ENCODE results near the gene HOXD11. TPM values are rescaled to one million over a fixed set of nuclear protein-coding genes. Genes with fewer than 3 reads are reported as not detected.

Gene HOXD11
- total and polyA plus RNA-seq, 2 donors (not counting 3 experiments of a cell fraction or from before 2014, with no cell fraction given) = not detected

GRCh38 chr2:176132205-176133171, 25.4 kb downstream of the HOXD11 start:
- intact Hi-C loops (cut with micrococcal nuclease) (no loop called here), dilution Hi-C loops (cut with MboI; ENCODE audit: extremely low pct_ligation_motif_present, low sequenced_read_pairs) (loop anchor here (25.0 kb wide), 1 partner anchor 505 kb away; no protein-coding TSS in a partner anchor)
- ChIA-PET POLR2A (interaction anchor here (0.7 to 1.9 kb wide), 3 partner anchors 480 to 535 kb away, joined by 3 to 11 read pairs (median 3); no protein-coding TSS in a partner anchor), CTCF (interaction anchor here (1.0 to 10.1 kb wide), 16 partner anchors 7 to 1016 kb away, joined by 3 to 458 read pairs (median 5); partner anchors contain the start of gene HOXD9)
- H3K27me3 ChIP-seq (ENCODE audit: control insufficient read depth in 2 of 2, insufficient read depth in 2 of 2, low read length in 2 of 2) = no peaks in the 10 kb centered on the region
- no peaks in the 10 kb centered on the region for H3K9me1 ChIP-seq (replicated peaks; ENCODE audit: control insufficient read depth, extremely low read depth, insufficient read depth, low read length)
- peak overlapping the region; percentile 67 for H3K27ac ChIP-seq (ENCODE audit: insufficient read depth, low read depth, low read length)
- H3K4me1 ChIP-seq (ENCODE audit: control insufficient read depth, extremely low read depth, insufficient read depth, low read length) = peaks cover 48% of the 10 kb centered on the region
- peak overlapping the region; percentile 90 for H3K9ac ChIP-seq (replicated peaks; ENCODE audit: extremely low read depth, insufficient read depth, low read length)
- peak; percentile 70 for FAIRE-seq
- peak; percentile 86 for DNase-seq (ENCODE audit: low read depth, low spot score)
- H3K36me3 ChIP-seq (ENCODE audit: control insufficient read depth in 2 of 2, extremely low read depth in 1 of 2, insufficient read depth in 2 of 2, low read length in 2 of 2) = no peaks in the 10 kb centered on the region
- TF ChIP-seq POLR2AphosphoS5 (IDR thresholded peaks at IDR 0.05; ENCODE audit: insufficient read depth, low read depth, low read length) (peak; percentile 18), GATA2 (IDR thresholded peaks at IDR 0.05; ENCODE audit: insufficient read depth, insufficient read length, low read depth, low read length) (no peak)
- H3K4me3 ChIP-seq (replicated peaks in 1 of 3; ENCODE audit: insufficient read depth in 1 of 3, low read depth in 1 of 3, low read length in 3 of 3) = peak overlapping the region; percentile 39 to 93 (median 88)
- peak overlapping the region; percentile 30 for H2AFZ ChIP-seq (ENCODE audit: low read depth, low read length)
- no peaks in the 10 kb centered on the region for H3K9me3 ChIP-seq (replicated peaks; ENCODE audit: control insufficient read depth, insufficient read depth, low read length)
- H4K20me1 ChIP-seq (replicated peaks; ENCODE audit: control insufficient read depth, extremely low read depth, insufficient read depth, low read length) = no peaks in the 10 kb centered on the region
- peaks cover 30% of the 10 kb centered on the region for H3K79me2 ChIP-seq (ENCODE audit: control insufficient read depth, insufficient read depth, low read length)
- H3K4me2 ChIP-seq (ENCODE audit: insufficient read depth, low read length) = peak overlapping the region; percentile 99
- BruUV-seq (replicated peaks) = no TSS peak

GRCh38 chr2:176133389-176133788, 26.3 kb downstream of the HOXD11 start:
- no peak overlapping the region for H3K4me2 ChIP-seq (ENCODE audit: insufficient read depth, low read length)

More at GRCh38 chr2:176133389-176133788, 26.3 kb downstream of the HOXD11 start:
- no peak overlapping the region for H3K27ac ChIP-seq (ENCODE audit: insufficient read depth, low read depth, low read length)
- CTCF ChIA-PET = interaction anchor here (1.2 to 10.1 kb wide), 8 partner anchors 45 to 1015 kb away, joined by 3 to 458 read pairs (median 26); no protein-coding TSS in a partner anchor
- H3K9me1 ChIP-seq (replicated peaks; ENCODE audit: control insufficient read depth, extremely low read depth, insufficient read depth, low read length) = no peaks in the 10 kb centered on the region
- FAIRE-seq (no peak), DNase-seq (ENCODE audit: low read depth, low spot score) (peak; percentile 32)
- H3K4me1 ChIP-seq (ENCODE audit: control insufficient read depth, extremely low read depth, insufficient read depth, low read length) = peaks cover 47% of the 10 kb centered on the region
- H4K20me1 ChIP-seq (replicated peaks; ENCODE audit: control insufficient read depth, extremely low read depth, insufficient read depth, low read length) = no peaks in the 10 kb centered on the region
- no peak overlapping the region for H2AFZ ChIP-seq (ENCODE audit: low read depth, low read length)
- intact Hi-C loops (cut with micrococcal nuclease) = no loop called here
- no peak overlapping the region for H3K4me3 ChIP-seq (replicated peaks in 1 of 3; ENCODE audit: insufficient read depth in 1 of 3, low read depth in 1 of 3, low read length in 3 of 3)
- H3K9ac ChIP-seq (replicated peaks; ENCODE audit: extremely low read depth, insufficient read depth, low read length) = no peak overlapping the region
- H3K9me3 ChIP-seq (replicated peaks; ENCODE audit: control insufficient read depth, insufficient read depth, low read length) = no peaks in the 10 kb centered on the region
- no TSS peak for BruUV-seq (replicated peaks)
- POLR2A ChIA-PET = no interaction called here
- dilution Hi-C loops (cut with MboI; ENCODE audit: extremely low pct_ligation_motif_present, low sequenced_read_pairs) = loop anchor here (25.0 kb wide), 1 partner anchor 504 kb away; no protein-coding TSS in a partner anchor
- TF ChIP-seq MYC (IDR thresholded peaks at IDR 0.05; ENCODE audit: low read depth, low read length) (no peak), CTCF (IDR thresholded peaks at IDR 0.05; ENCODE audit: extremely low read depth in 1 of 2, insufficient read depth in 1 of 2, low read depth in 1 of 2, low read length in 2 of 2) (no peak), POLR2AphosphoS5 (IDR thresholded peaks at IDR 0.05; ENCODE audit: insufficient read depth, low read depth, low read length) (no peak), GATA2 (IDR thresholded peaks at IDR 0.05; ENCODE audit: insufficient read depth, insufficient read length, low read depth, low read length) (no peak), EZH2 (IDR thresholded peaks at IDR 0.05; ENCODE audit: borderline replicate concordance, low read depth, low read length, severe bottlenecking) (no peak), POLR2A (IDR thresholded peaks at IDR 0.05; ENCODE audit: low read depth, low read length) (no peak), MAX (IDR thresholded peaks at IDR 0.05; ENCODE audit: insufficient read depth, insufficient read length) (no peak), JUN (IDR thresholded peaks at IDR 0.05; ENCODE audit: borderline replicate concordance, insufficient read depth, insufficient read length, low read depth) (no peak), FOS (IDR thresholded peaks at IDR 0.05; ENCODE audit: borderline replicate concordance, insufficient read depth, low read length) (no peak)
- peaks cover 39% of the 10 kb centered on the region for H3K79me2 ChIP-seq (ENCODE audit: control insufficient read depth, insufficient read depth, low read length)
- H3K36me3 ChIP-seq (ENCODE audit: control insufficient read depth in 2 of 2, extremely low read depth in 1 of 2, insufficient read depth in 2 of 2, low read length in 2 of 2) = no peaks in the 10 kb centered on the region
- H3K27me3 ChIP-seq (ENCODE audit: control insufficient read depth in 2 of 2, insufficient read depth in 2 of 2, low read length in 2 of 2) = no peaks in the 10 kb centered on the region

All from endothelial cell of umbilical vein (primary cell).